ENCODE data around the gene ALDH1L1. TPM values are rescaled to one million over a fixed set of nuclear protein-coding genes. Genes with fewer than 3 reads are reported as not detected.

Gene ALDH1L1
- total and polyA plus RNA-seq, 2 donors (not counting 1 experiment from before 2014, with no cell fraction given) = not detected

DNA sequence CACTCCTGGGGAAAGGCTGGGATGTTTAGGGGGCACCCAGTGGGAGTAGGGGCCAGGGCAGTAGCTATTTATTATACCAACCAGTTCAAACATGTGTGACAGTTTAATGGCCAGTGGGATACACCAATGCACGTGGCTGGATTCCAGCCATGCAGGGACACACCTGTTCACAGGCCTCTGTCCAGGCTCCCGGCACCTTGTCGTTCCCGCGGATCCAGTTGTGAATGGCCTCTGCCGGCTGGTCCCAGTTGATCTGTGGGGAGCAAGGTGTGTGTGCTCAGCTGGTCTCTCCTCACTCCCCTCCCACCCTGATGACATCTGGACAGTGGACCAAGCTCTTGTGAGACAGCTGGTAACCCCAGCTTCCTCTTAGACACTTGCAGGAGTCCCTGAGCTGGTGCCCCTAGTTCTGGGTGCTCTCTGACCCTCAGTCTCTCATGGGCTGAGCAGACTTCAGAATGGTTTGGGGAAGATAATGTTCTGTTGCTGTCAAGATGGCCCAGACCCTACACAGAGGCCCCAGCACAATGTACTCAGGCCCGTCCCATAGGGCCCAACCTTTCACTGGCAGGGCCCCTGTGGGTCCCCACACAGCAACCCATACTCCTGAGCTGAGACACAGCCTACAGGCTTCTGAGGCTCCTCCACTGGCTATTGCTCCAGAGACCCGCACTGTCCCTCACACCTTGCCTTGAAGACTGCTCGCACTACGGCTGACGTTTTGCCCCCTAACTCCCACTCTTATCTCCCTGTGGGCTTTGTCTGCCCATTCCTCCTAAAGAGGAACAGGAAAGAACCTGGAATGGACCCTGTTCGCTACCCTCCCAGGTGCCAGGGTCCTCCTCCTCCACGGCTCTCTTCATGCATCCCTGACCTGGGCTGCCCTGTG lies 25.8 kb downstream of the ALDH1L1 start:
- H3K27me3 ChIP-seq (replicated peaks in 1 of 4; ENCODE audit: control extremely low read depth in 1 of 4, control insufficient read depth in 3 of 4, insufficient read depth in 4 of 4, low read length in 3 of 4) = no peaks in the 10 kb centered on the region
- H3K9ac ChIP-seq (ENCODE audit: low read length) = no peak overlapping the region
- no peak overlapping the region for H3K4me3 ChIP-seq (ENCODE audit: control extremely low read depth in 1 of 5, extremely low read depth in 1 of 5, insufficient read depth in 1 of 5, low read depth in 2 of 5, low read length in 4 of 5)
- Mint-ChIP-seq H3K9me3 (ENCODE audit: insufficient read depth) (no peaks in the 10 kb centered on the region), H3K27me3 (peaks cover 3% of the 10 kb centered on the region), H3K4me3 (no peak overlapping the region), H3K27ac (no peak overlapping the region), H3K4me1 (no peaks in the 10 kb centered on the region)
- ChIA-PET CTCF (no interaction called here), POLR2A (no interaction called here)
- no peak overlapping the region for H3K27ac ChIP-seq (ENCODE audit: low read length in 2 of 2)
- peaks cover 0 to 4% (median 0%) of the 10 kb centered on the region in 3 donors for H3K9me3 ChIP-seq (ENCODE audit: control extremely low read depth in 1 of 3, control insufficient read depth in 2 of 3, insufficient read depth in 1 of 3, low read length in 2 of 3)
- intact Hi-C loops (cut with micrococcal nuclease) = no loop called here
- TF ChIP-seq CTCF (IDR thresholded peaks at IDR 0.05) (no peak), EZH2 (IDR thresholded peaks at IDR 0.05; ENCODE audit: borderline replicate concordance, insufficient read depth, low read depth, low read length, poor library complexity, severe bottlenecking) (no peak)
- H3K4me2 ChIP-seq (replicated peaks; ENCODE audit: low read depth, low read length, poor library complexity, severe bottlenecking) = no peak overlapping the region
- H3K79me2 ChIP-seq (ENCODE audit: control insufficient read depth, insufficient read depth, low read length) = no peaks in the 10 kb centered on the region
- no peaks in the 10 kb centered on the region for H3K36me3 ChIP-seq (replicated peaks in 1 of 2; ENCODE audit: control extremely low read depth in 1 of 2, control insufficient read depth in 1 of 2, extremely low read depth in 1 of 2, insufficient read depth in 2 of 2, low read length in 1 of 2)
- ATAC-seq (ENCODE audit: low read depth) = no peak
- no peaks in the 10 kb centered on the region for H3K4me1 ChIP-seq (ENCODE audit: control insufficient read depth in 2 of 2, insufficient read depth in 2 of 2, low read length in 2 of 2)
- no peak for DNase-seq
- no peak overlapping the region for H2AFZ ChIP-seq (ENCODE audit: insufficient read depth, low read depth, low read length, poor library complexity, severe bottlenecking)
- WGBS (ENCODE audit: insufficient coverage) = 91% methylated on average over 9 of the region's 13 CpGs
- no peaks in the 10 kb centered on the region for H4K20me1 ChIP-seq (ENCODE audit: control insufficient read depth, insufficient read depth, low read length, poor library complexity, severe bottlenecking)

DNA sequence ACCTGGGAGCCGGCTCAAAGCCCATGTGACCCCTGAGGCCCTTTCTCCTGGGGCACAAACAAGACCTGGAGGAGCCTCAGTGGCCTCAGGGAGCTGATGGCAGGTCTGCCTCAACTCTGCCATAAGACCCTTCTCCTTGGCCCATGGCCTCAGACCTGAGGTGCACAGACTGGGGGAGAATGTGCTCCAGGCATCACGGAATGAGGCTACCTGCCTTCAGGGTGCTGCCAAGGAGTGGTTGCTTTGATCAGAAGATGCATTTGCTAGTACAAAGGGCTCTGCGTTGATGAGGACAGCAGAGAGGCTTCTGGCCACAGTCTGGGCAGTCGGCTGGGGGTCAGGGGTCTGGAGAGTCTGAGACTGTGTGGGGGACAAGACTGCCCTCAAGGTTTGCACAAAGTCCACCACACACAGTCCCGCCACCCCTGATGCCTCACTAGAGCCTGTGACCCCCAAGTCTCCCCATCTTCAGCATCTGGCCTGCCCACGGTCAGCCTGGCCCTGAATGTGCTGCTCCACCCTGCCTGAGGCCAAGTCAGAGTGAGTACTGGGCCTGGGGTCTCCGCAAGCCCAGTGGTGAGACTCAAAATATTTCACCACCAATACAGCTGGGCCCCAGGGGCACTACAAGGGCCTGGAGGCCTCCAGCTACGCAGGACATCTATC lies 26.6 kb downstream of the ALDH1L1 start:
- Histone ChIP-seq H3K9me3 (ENCODE audit: control extremely low read depth in 1 of 3, control insufficient read depth in 2 of 3, insufficient read depth in 1 of 3, low read length in 2 of 3) (peaks cover 0 to 4% (median 0%) of the 10 kb centered on the region in 3 donors), H3K4me2 (replicated peaks; ENCODE audit: low read depth, low read length, poor library complexity, severe bottlenecking) (no peak overlapping the region), H3K27ac (ENCODE audit: low read length in 2 of 2) (no peak overlapping the region), H3K27me3 (replicated peaks in 1 of 4; ENCODE audit: control extremely low read depth in 1 of 4, control insufficient read depth in 3 of 4, insufficient read depth in 4 of 4, low read length in 3 of 4) (no peaks in the 10 kb centered on the region), H3K36me3 (replicated peaks in 1 of 2; ENCODE audit: control extremely low read depth in 1 of 2, control insufficient read depth in 1 of 2, extremely low read depth in 1 of 2, insufficient read depth in 2 of 2, low read length in 1 of 2) (no peaks in the 10 kb centered on the region), H2AFZ (ENCODE audit: insufficient read depth, low read depth, low read length, poor library complexity, severe bottlenecking) (no peak overlapping the region), H3K4me3 (ENCODE audit: control extremely low read depth in 1 of 5, extremely low read depth in 1 of 5, insufficient read depth in 1 of 5, low read depth in 2 of 5, low read length in 4 of 5) (no peak overlapping the region), H3K4me1 (ENCODE audit: control insufficient read depth in 2 of 2, insufficient read depth in 2 of 2, low read length in 2 of 2) (no peaks in the 10 kb centered on the region), H3K9ac (ENCODE audit: low read length) (no peak overlapping the region), H4K20me1 (ENCODE audit: control insufficient read depth, insufficient read depth, low read length, poor library complexity, severe bottlenecking) (no peaks in the 10 kb centered on the region), H3K79me2 (ENCODE audit: control insufficient read depth, insufficient read depth, low read length) (no peaks in the 10 kb centered on the region)
- TF ChIP-seq EZH2 (IDR thresholded peaks at IDR 0.05; ENCODE audit: borderline replicate concordance, insufficient read depth, low read depth, low read length, poor library complexity, severe bottlenecking) (no peak), CTCF (IDR thresholded peaks at IDR 0.05) (no peak)
- Mint-ChIP-seq H3K9me3 (ENCODE audit: insufficient read depth) (no peaks in the 10 kb centered on the region), H3K4me1 (no peaks in the 10 kb centered on the region), H3K27me3 (peaks cover 3% of the 10 kb centered on the region), H3K27ac (no peak overlapping the region), H3K4me3 (no peak overlapping the region)
- WGBS (ENCODE audit: insufficient coverage) = 85% methylated on average over 6 of the region's 8 CpGs
- intact Hi-C loops (cut with micrococcal nuclease) = no loop called here
- ChIA-PET POLR2A (no interaction called here), CTCF (no interaction called here)
- ATAC-seq (ENCODE audit: low read depth) (no peak), DNase-seq (no peak)
